ENCODE data around the gene GNPTG. TPM values are rescaled to one million over a fixed set of nuclear protein-coding genes. Genes with fewer than 3 reads are reported as not detected.

The GNPTG gene
- total and polyA plus RNA-seq, 2 donors (not counting 1 experiment from before 2014, with no cell fraction given): 76.0 to 109 TPM

GRCh38 chr16:1320658-1321240, 31.0 kb upstream of the GNPTG start:
- 85% methylated on average over 18 of the region's 22 CpGs for WGBS (ENCODE audit: insufficient coverage)
- intact Hi-C loops (cut with micrococcal nuclease): no loop called here
- no peak overlapping the region for H3K27ac ChIP-seq (ENCODE audit: low read length in 2 of 2)
- H3K4me3 Mint-ChIP-seq: no peak overlapping the region
- H3K9ac ChIP-seq (ENCODE audit: low read length): no peak overlapping the region
- H3K4me3 ChIP-seq (ENCODE audit: control extremely low read depth in 1 of 5, extremely low read depth in 1 of 5, insufficient read depth in 1 of 5, low read depth in 2 of 5, low read length in 4 of 5): no peak overlapping the region
- no peaks in the 10 kb centered on the region for H3K27me3 Mint-ChIP-seq
- H3K9me3 Mint-ChIP-seq (ENCODE audit: insufficient read depth): no peaks in the 10 kb centered on the region
- H3K9me3 ChIP-seq (ENCODE audit: control extremely low read depth in 1 of 3, control insufficient read depth in 2 of 3, insufficient read depth in 1 of 3, low read length in 2 of 3): no peaks in the 10 kb centered on the region
- H3K79me2 ChIP-seq (ENCODE audit: control insufficient read depth, insufficient read depth, low read length): peaks cover 50% of the 10 kb centered on the region
- no peak overlapping the region for H3K27ac Mint-ChIP-seq
- H2AFZ ChIP-seq (ENCODE audit: insufficient read depth, low read depth, low read length, poor library complexity, severe bottlenecking): no peak overlapping the region
- DNase-seq (no peak), ATAC-seq (ENCODE audit: low read depth) (no peak)
- CTCF ChIA-PET: no interaction called here
- peaks cover 0 to 5% of the 10 kb centered on the region in 2 donors for H3K4me1 ChIP-seq (ENCODE audit: control insufficient read depth in 2 of 2, insufficient read depth in 2 of 2, low read length in 2 of 2)
- POLR2A ChIA-PET: no interaction called here
- no peak overlapping the region for H3K4me2 ChIP-seq (replicated peaks; ENCODE audit: low read depth, low read length, poor library complexity, severe bottlenecking)
- H4K20me1 ChIP-seq (ENCODE audit: control insufficient read depth, insufficient read depth, low read length, poor library complexity, severe bottlenecking): peaks cover 80% of the 10 kb centered on the region
- H3K4me1 Mint-ChIP-seq: peaks cover 4% of the 10 kb centered on the region
- TF ChIP-seq, protein P1, sequence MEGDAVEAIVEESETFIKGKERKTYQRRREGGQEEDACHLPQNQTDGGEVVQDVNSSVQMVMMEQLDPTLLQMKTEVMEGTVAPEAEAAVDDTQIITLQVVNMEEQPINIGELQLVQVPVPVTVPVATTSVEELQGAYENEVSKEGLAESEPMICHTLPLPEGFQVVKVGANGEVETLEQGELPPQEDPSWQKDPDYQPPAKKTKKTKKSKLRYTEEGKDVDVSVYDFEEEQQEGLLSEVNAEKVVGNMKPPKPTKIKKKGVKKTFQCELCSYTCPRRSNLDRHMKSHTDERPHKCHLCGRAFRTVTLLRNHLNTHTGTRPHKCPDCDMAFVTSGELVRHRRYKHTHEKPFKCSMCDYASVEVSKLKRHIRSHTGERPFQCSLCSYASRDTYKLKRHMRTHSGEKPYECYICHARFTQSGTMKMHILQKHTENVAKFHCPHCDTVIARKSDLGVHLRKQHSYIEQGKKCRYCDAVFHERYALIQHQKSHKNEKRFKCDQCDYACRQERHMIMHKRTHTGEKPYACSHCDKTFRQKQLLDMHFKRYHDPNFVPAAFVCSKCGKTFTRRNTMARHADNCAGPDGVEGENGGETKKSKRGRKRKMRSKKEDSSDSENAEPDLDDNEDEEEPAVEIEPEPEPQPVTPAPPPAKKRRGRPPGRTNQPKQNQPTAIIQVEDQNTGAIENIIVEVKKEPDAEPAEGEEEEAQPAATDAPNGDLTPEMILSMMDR (IDR thresholded peaks at IDR 0.05): no peak
- TF ChIP-seq EZH2 (IDR thresholded peaks at IDR 0.05; ENCODE audit: borderline replicate concordance, insufficient read depth, low read depth, low read length, poor library complexity, severe bottlenecking): no peak
- H3K36me3 ChIP-seq (replicated peaks in 1 of 2; ENCODE audit: control extremely low read depth in 1 of 2, control insufficient read depth in 1 of 2, extremely low read depth in 1 of 2, insufficient read depth in 2 of 2, low read length in 1 of 2): peaks cover 0 to 87% of the 10 kb centered on the region in 2 experiments
- no peaks in the 10 kb centered on the region for H3K27me3 ChIP-seq (replicated peaks in 1 of 4; ENCODE audit: control extremely low read depth in 1 of 4, control insufficient read depth in 3 of 4, insufficient read depth in 4 of 4, low read length in 3 of 4)

- Mint-ChIP-seq H3K9me3 (ENCODE audit: insufficient read depth) (no peaks in the 10 kb centered on the region), H3K4me1 (peaks cover 5% of the 10 kb centered on the region), H3K27ac (no peak overlapping the region), H3K27me3 (no peaks in the 10 kb centered on the region), H3K4me3 (no peak overlapping the region)
- 97% methylated on average over 7 of the region's 8 CpGs for WGBS (ENCODE audit: insufficient coverage)
- intact Hi-C loops (cut with micrococcal nuclease): no loop called here
- Histone ChIP-seq H3K9ac (ENCODE audit: low read length) (no peak overlapping the region), H3K9me3 (ENCODE audit: control extremely low read depth in 1 of 3, control insufficient read depth in 2 of 3, insufficient read depth in 1 of 3, low read length in 2 of 3) (no peaks in the 10 kb centered on the region), H3K4me3 (ENCODE audit: control extremely low read depth in 1 of 5, extremely low read depth in 1 of 5, insufficient read depth in 1 of 5, low read depth in 2 of 5, low read length in 4 of 5) (no peak overlapping the region), H3K36me3 (replicated peaks in 1 of 2; ENCODE audit: control extremely low read depth in 1 of 2, control insufficient read depth in 1 of 2, extremely low read depth in 1 of 2, insufficient read depth in 2 of 2, low read length in 1 of 2) (peaks cover 0 to 72% of the 10 kb centered on the region in 2 experiments), H2AFZ (ENCODE audit: insufficient read depth, low read depth, low read length, poor library complexity, severe bottlenecking) (no peak overlapping the region), H3K27me3 (replicated peaks in 1 of 4; ENCODE audit: control extremely low read depth in 1 of 4, control insufficient read depth in 3 of 4, insufficient read depth in 4 of 4, low read length in 3 of 4) (no peaks in the 10 kb centered on the region), H3K4me2 (replicated peaks; ENCODE audit: low read depth, low read length, poor library complexity, severe bottlenecking) (no peak overlapping the region), H4K20me1 (ENCODE audit: control insufficient read depth, insufficient read depth, low read length, poor library complexity, severe bottlenecking) (peaks cover 71% of the 10 kb centered on the region), H3K79me2 (ENCODE audit: control insufficient read depth, insufficient read depth, low read length) (peaks cover 37% of the 10 kb centered on the region), H3K4me1 (ENCODE audit: control insufficient read depth in 2 of 2, insufficient read depth in 2 of 2, low read length in 2 of 2) (peaks cover 0 to 19% of the 10 kb centered on the region in 2 donors), H3K27ac (ENCODE audit: low read length in 2 of 2) (no peak overlapping the region)
- DNase-seq (no peak), ATAC-seq (ENCODE audit: low read depth) (no peak)
- ChIA-PET CTCF (no interaction called here), POLR2A (interaction anchor here (0.7 kb wide), 1 partner anchor 170 kb away, joined by 3 read pairs; no protein-coding TSS in a partner anchor)
- TF ChIP-seq, protein P1 (IDR thresholded peaks at IDR 0.05): no peak
- no peak for TF ChIP-seq EZH2 (IDR thresholded peaks at IDR 0.05; ENCODE audit: borderline replicate concordance, insufficient read depth, low read depth, low read length, poor library complexity, severe bottlenecking)
Measured at GRCh38 chr16:1322407-1322806, 29.3 kb upstream of the GNPTG start.
